Mesothelial cell of epicardium (in vitro differentiated cells): ENCODE results near the gene GJB5. TPM values are rescaled to one million over a fixed set of nuclear protein-coding genes. Genes with fewer than 3 reads are reported as not detected.

Source experiments
- DNase-seq, 2 experiments: peaks; one replicate each; pipeline ENCODE4 v3.0.0; 2021; ENCODE audit warnings: low spot score in 2 of 2; ENCODE audit not compliant: unreplicated experiment in 2 of 2
- H3K27ac Mint-ChIP-seq: 2 replicates; pipeline ENCODE4 v1.8.0; 2021; ENCODE audit warnings: mixed read lengths
- H3K27me3 Mint-ChIP-seq: 2 replicates; pipeline ENCODE4 v1.8.0; 2021; ENCODE audit warnings: low read depth, mixed read lengths
- H3K36me3 Mint-ChIP-seq: 2 replicates; pipeline ENCODE4 v1.8.0; 2021; ENCODE audit warnings: mixed read lengths
- H3K4me1 Mint-ChIP-seq: 2 replicates; pipeline ENCODE4 v1.8.0; 2021; ENCODE audit warnings: mixed read lengths
- H3K4me3 Mint-ChIP-seq: 2 replicates; pipeline ENCODE4 v1.8.0; 2021; ENCODE audit warnings: mild to moderate bottlenecking, moderate library complexity, mixed read lengths
- H3K9me3 Mint-ChIP-seq: 2 replicates; pipeline ENCODE4 v1.8.0; 2021; ENCODE audit warnings: mixed read lengths
- CTCF ChIP-seq: fragments of 200-600 bp; sonication (generic); IDR thresholded peaks from one replicate; pipeline ENCODE4 v1.5.0; 2021; ENCODE audit warnings: antibody characterized with exemption; ENCODE audit not compliant: unreplicated experiment
- total RNA-seq: library from RNA; stranded (reverse); gene quantifications from 3 replicates; pipeline ENCODE4 v1.2.1, GENCODE V29; 2021

The GJB5 gene
- total RNA-seq, 1 donor from 2014 or later = 0.38 TPM

- Mint-ChIP-seq H3K4me1 (peaks cover 4% of the 10 kb centered on the region), H3K4me3 (no peak overlapping the region), H3K9me3 (no peaks in the 10 kb centered on the region), H3K27ac (no peak overlapping the region), H3K27me3 (peaks cover 83% of the 10 kb centered on the region), H3K36me3 (no peaks in the 10 kb centered on the region)
- peak; percentile 54 for TF ChIP-seq CTCF
- DNase-seq = peak in 1 of 2 experiments; percentile 72
Observed at GRCh38 chr1:34786521-34787325, 31.9 kb downstream of the GJB5 start.

GRCh38 chr1:34787461-34788420 is 32.9 kb downstream of the GJB5 start:
- no peak overlapping the region for H3K4me3 Mint-ChIP-seq
- no peaks in the 10 kb centered on the region for H3K36me3 Mint-ChIP-seq
- H3K27me3 Mint-ChIP-seq = peaks cover 83% of the 10 kb centered on the region
- no peak overlapping the region for H3K27ac Mint-ChIP-seq
- DNase-seq = no peak
- no peaks in the 10 kb centered on the region for H3K9me3 Mint-ChIP-seq
- no peak for TF ChIP-seq CTCF
- peaks cover 3% of the 10 kb centered on the region for H3K4me1 Mint-ChIP-seq

DNA sequence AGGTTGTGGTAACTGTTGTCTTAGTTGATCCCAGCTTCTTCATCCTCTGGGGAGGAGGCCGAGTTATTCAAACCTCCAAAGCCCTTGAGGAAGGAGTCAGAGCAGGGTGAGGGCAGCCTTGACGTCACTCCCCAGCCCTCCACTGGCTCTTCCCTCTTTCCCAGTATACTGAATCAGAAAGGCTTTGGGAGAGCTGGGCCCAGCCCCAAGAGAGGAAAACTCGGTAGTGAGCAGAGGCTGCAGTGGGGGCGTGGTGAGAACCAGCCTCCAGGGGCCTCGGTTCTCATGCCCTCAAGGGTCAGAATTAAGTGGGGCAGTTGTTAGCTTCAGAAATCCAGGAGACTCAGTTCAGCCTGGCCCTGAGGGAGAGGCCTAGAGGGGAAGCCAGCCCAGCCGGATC is 36.1 kb downstream of the GJB5 start:
- no peaks in the 10 kb centered on the region for H3K36me3 Mint-ChIP-seq
- H3K27me3 Mint-ChIP-seq = peaks cover 85% of the 10 kb centered on the region
- no peak for TF ChIP-seq CTCF
- no peak for DNase-seq
- peaks cover 3% of the 10 kb centered on the region for H3K4me1 Mint-ChIP-seq
- H3K4me3 Mint-ChIP-seq = no peak overlapping the region
- no peak overlapping the region for H3K27ac Mint-ChIP-seq
- no peaks in the 10 kb centered on the region for H3K9me3 Mint-ChIP-seq

- H3K27me3 Mint-ChIP-seq = peaks cover 90% of the 10 kb centered on the region
- no peaks in the 10 kb centered on the region for H3K9me3 Mint-ChIP-seq
- H3K4me3 Mint-ChIP-seq = peak overlapping the region; percentile 43
- no peak for DNase-seq
- H3K27ac Mint-ChIP-seq = no peak overlapping the region
- H3K4me1 Mint-ChIP-seq = peaks cover 3% of the 10 kb centered on the region
- no peaks in the 10 kb centered on the region for H3K36me3 Mint-ChIP-seq
- no peak for TF ChIP-seq CTCF
Observed at GRCh38 chr1:34792424-34792823, 37.6 kb downstream of the GJB5 start.

DNA sequence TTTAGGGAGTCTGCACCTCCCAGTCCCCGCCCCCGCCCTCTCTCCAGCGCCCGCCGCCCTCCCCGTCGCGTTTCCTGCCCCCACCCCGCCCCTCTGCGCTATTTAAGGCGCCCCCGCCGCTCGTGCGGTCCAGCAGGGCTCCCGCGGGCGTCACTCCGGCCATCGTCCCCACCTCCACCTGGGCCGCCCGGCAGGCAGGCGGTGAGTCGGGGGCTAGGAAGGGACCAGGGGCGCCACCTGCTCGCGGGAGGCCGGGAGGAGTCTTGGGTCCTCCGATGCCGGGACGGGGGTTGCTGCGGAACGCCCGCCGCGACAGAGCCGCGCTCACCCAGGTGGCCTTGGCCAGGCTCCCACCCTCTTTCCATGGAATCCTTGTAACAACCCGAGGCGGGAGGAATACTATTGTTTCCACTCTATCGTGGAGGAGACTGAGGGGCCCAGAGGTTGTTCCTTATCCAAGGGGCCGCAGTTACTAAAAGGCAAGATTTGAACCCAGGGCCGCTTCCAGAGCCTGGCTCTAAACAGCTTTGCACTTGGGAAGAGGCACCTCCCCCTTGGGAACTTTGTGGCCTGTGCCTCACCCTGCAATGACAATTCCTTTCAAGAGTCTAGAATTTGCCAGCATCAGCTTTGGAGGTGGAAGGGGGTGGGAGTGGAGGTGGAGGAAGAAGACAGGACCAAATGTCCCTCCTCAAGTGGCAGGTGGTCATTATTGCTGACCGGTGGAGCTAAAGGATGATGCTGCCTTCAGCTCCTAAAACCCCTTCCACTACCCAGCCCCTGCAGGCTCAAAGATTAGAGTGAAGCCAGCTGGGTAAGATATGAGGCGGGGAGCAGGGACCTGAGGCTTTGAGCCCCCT is 38.3 kb downstream of the GJB5 start, which contains the start of gene GJA4:
Gene GJA4, plus strand, starts transcription at position 132 of the 860 bp plus-strand sequence. CDS start 1,215 bp downstream, outside the sequence.
- no peaks in the 10 kb centered on the region for H3K36me3 Mint-ChIP-seq
- no peak within 1 kb of the TSS for H3K27ac Mint-ChIP-seq
- H3K27me3 Mint-ChIP-seq = peaks cover 89% of the 10 kb centered on the region
- no peak for TF ChIP-seq CTCF
- H3K9me3 Mint-ChIP-seq = no peaks in the 10 kb centered on the region
- peak within 1 kb of the TSS; percentile 43 for H3K4me3 Mint-ChIP-seq
- DNase-seq = no peak
- H3K4me1 Mint-ChIP-seq = peaks cover 3% of the 10 kb centered on the region
